ENCODE data around the gene LTN1. TPM values are rescaled to one million over a fixed set of nuclear protein-coding genes. Genes with fewer than 3 reads are reported as not detected.

LTN1 gene
- total RNA-seq, 1 donor from 2014 or later, result 26.0 TPM

- no peak for DNase-seq (ENCODE audit: low read depth, low spot score)
Measured at GRCh38 chr21:28883931-28884330, 108.7 kb downstream of the LTN1 start.

- no peak for DNase-seq (ENCODE audit: low read depth, low spot score)
Measured at GRCh38 chr21:28882345-28882744, 110.3 kb downstream of the LTN1 start.

Other genes with a start within 250 kb of the LTN1 start
- 20.6 and 27.8 TPM in 2 replicates for gene RWDD2B, start 26.5 kb upstream of the LTN1 start, total RNA-seq
- gene USP16, start 31.8 kb upstream of the LTN1 start, total RNA-seq, result 28.2 and 38.6 TPM in 2 replicates
- 316 and 404 TPM in 2 replicates for gene CCT8, start 80.8 kb upstream of the LTN1 start, total RNA-seq
- gene MAP3K7CL, start 137.8 kb upstream of the LTN1 start, total RNA-seq, result 6.6 and 7.6 TPM in 2 replicates

Data from pulmonary artery endothelial cell (primary cell).